Breast epithelium (tissue), 4 donors: ENCODE measurements around the gene LGR5. TPM values are rescaled to one million over a fixed set of nuclear protein-coding genes. Genes with fewer than 3 reads are reported as not detected.
"Not testable (repeated sequence)": the region's sequence is repeated elsewhere in the genome, so short reads cannot be mapped to it uniquely, and the experiment has no call there.

Experiments
- DNase-seq, 2 donors: peaks; one replicate each; pipeline ENCODE4 v3.0.0-alpha.2; 2019; ENCODE audit warnings: low spot score in 2 of 2
- H3K27ac ChIP-seq, 2 donors: fragments of 200-600 bp; sonication (generic) in 1 of 2; one replicate each; pipeline ENCODE4 v1.5.1; 2016 to 2019; ENCODE audit warnings: mild to moderate bottlenecking in 1 of 2
- H3K27me3 ChIP-seq, 2 donors: fragments of 200-600 bp; sonication (generic) in 1 of 2; one replicate each; pipeline versions ENCODE4 v1.5.1 to v1.6.0; 2017 to 2019; ENCODE audit warnings: control low read depth in 1 of 2, mild to moderate bottlenecking in 1 of 2
- H3K36me3 ChIP-seq: fragments of 200-600 bp; one replicate; pipeline ENCODE4 v1.5.1; 2019
- H3K4me1 ChIP-seq, 2 donors: fragments of 200-600 bp; sonication (generic); one replicate each; pipeline ENCODE4 v1.5.1; 2016 to 2019; ENCODE audit warnings: control low read depth in 1 of 2
- H3K4me3 ChIP-seq, 3 donors: fragments of 200-600 bp; sonication (generic); 1 replicate in 2 of 3; 2 replicates in 1 of 3; pipeline ENCODE4 v1.5.1; 2016 to 2019; ENCODE audit warnings: mild to moderate bottlenecking in 3 of 3, moderate library complexity in 2 of 3
- H3K9me3 ChIP-seq, 2 donors: fragments of 200-600 bp; sonication (generic) in 1 of 2; one replicate each; pipeline ENCODE4 v1.5.1; 2016 to 2019; ENCODE audit warnings: control low read depth in 1 of 2
- CTCF ChIP-seq, 3 donors: fragments of 450-650 bp; IDR thresholded peaks; one replicate each; pipeline ENCODE4 v1.5.1; 2016 to 2017; ENCODE audit warnings: antibody characterized with exemption in 3 of 3, mild to moderate bottlenecking in 3 of 3, moderate library complexity in 3 of 3
- POLR2A ChIP-seq: fragments of 450-650 bp; IDR thresholded peaks from one replicate; pipeline ENCODE4 v1.6.1; 2016; ENCODE audit warnings: antibody characterized with exemption, mild to moderate bottlenecking, moderate library complexity
- POLR2AphosphoS5 ChIP-seq, 3 donors: sonication (generic); formaldehyde crosslinking; IDR thresholded peaks; one replicate each; pipeline ENCODE4 v1.6.1; 2017; ENCODE audit warnings: antibody characterized with exemption in 3 of 3
- intact Hi-C: fragments of 100-400 bp; cut with DNase I; formaldehyde crosslinking; loops from one replicate; pipeline ENCODE4 v1.15.1; 2023; ENCODE audit warnings: low total_unique reads
- total RNA-seq, 3 donors: library from RNA; depleted of rRNA; stranded (reverse); fragments of >200 nt; gene quantifications; one replicate each; pipeline ENCODE4 v1.1.0, GENCODE V29; 2016

The LGR5 gene
- total RNA-seq, 3 donors from 2014 or later = 0.15 to 0.80 (median 0.66) TPM

GRCh38 chr12:71548893-71549292 is 109.3 kb downstream of the LGR5 start:
- intact Hi-C loops = no loop called here
- Histone ChIP-seq H3K27ac (no peak overlapping the region), H3K4me1 (no peaks in the 10 kb centered on the region), H3K9me3 (no peaks in the 10 kb centered on the region), H3K36me3 (no peaks in the 10 kb centered on the region), H3K27me3 (no peaks in the 10 kb centered on the region), H3K4me3 (no peak overlapping the region)
- no peak for DNase-seq
- TF ChIP-seq POLR2A = no peak
- no peak for TF ChIP-seq POLR2AphosphoS5 (IDR thresholded peaks at IDR 0.05)
- no peak for TF ChIP-seq CTCF (IDR thresholded peaks at IDR 0.05)

GRCh38 chr12:71551529-71551928 is 111.9 kb downstream of the LGR5 start:
- Histone ChIP-seq H3K27ac (no peak overlapping the region), H3K4me3 (no peak overlapping the region), H3K36me3 (no peaks in the 10 kb centered on the region), H3K27me3 (no peaks in the 10 kb centered on the region), H3K9me3 (no peaks in the 10 kb centered on the region), H3K4me1 (no peaks in the 10 kb centered on the region)
- TF ChIP-seq CTCF (IDR thresholded peaks at IDR 0.05) (no peak), POLR2AphosphoS5 (IDR thresholded peaks at IDR 0.05) (no peak), POLR2A (no peak)
- intact Hi-C loops = no loop called here
- DNase-seq = no peak

GRCh38 chr12:71552728-71553501 is 113.3 kb downstream of the LGR5 start:
- Histone ChIP-seq H3K9me3 (no peaks in the 10 kb centered on the region), H3K4me3 (no peak overlapping the region), H3K4me1 (no peaks in the 10 kb centered on the region), H3K27ac (no peak overlapping the region), H3K36me3 (no peaks in the 10 kb centered on the region), H3K27me3 (no peaks in the 10 kb centered on the region)
- intact Hi-C loops = no loop called here
- TF ChIP-seq POLR2AphosphoS5 (IDR thresholded peaks at IDR 0.05) (no peak), POLR2A (no peak), CTCF (IDR thresholded peaks at IDR 0.05) (no peak)
- DNase-seq = no peak

GRCh38 chr12:71555191-71555590 is 115.6 kb downstream of the LGR5 start:
- Histone ChIP-seq H3K4me1 (no peaks in the 10 kb centered on the region), H3K4me3 (no peak overlapping the region), H3K27ac (no peak overlapping the region), H3K36me3 (no peaks in the 10 kb centered on the region), H3K9me3 (no peaks in the 10 kb centered on the region), H3K27me3 (no peaks in the 10 kb centered on the region)
- DNase-seq = no peak
- intact Hi-C loops = no loop called here
- TF ChIP-seq POLR2AphosphoS5 (IDR thresholded peaks at IDR 0.05) (no peak), CTCF (IDR thresholded peaks at IDR 0.05) (no peak)

GRCh38 chr12:71555789-71556188 is 116.2 kb downstream of the LGR5 start:
- H3K36me3 ChIP-seq, H3K27ac ChIP-seq, DNase-seq, H3K9me3 ChIP-seq, H3K27me3 ChIP-seq, intact Hi-C loops, H3K4me3 ChIP-seq, H3K4me1 ChIP-seq: not testable (repeated sequence)

- H3K27ac ChIP-seq = no peak overlapping the region
- no peaks in the 10 kb centered on the region for H3K36me3 ChIP-seq
- no peak overlapping the region for H3K4me3 ChIP-seq
- DNase-seq = no peak
- TF ChIP-seq POLR2A = no peak
- no peak for TF ChIP-seq POLR2AphosphoS5 (IDR thresholded peaks at IDR 0.05)
- no peak for TF ChIP-seq CTCF (IDR thresholded peaks at IDR 0.05)
- H3K27me3 ChIP-seq = no peaks in the 10 kb centered on the region
- H3K9me3 ChIP-seq = no peaks in the 10 kb centered on the region
- no peaks in the 10 kb centered on the region for H3K4me1 ChIP-seq
- intact Hi-C loops = no loop called here
These were observed 116.8 kb downstream of the LGR5 start for GRCh38 chr12:71556448-71556847.
